Right hindlimb (tissue), 1 donor: ENCODE measurements around the gene PPA1.
"Not testable (repeated sequence)": the region's sequence is repeated elsewhere in the genome, so short reads cannot be mapped to it uniquely, and the experiment has no call there.

ENCODE experiments used
- DNase-seq: peaks from one replicate; pipeline ENCODE4 v3.0.0-alpha.2; 2018

Gene PPA1

GRCh38 chr10:70233109-70233938 is at the start of gene PPA1:
Gene PPA1 (minus strand): TSS chr10:70233429. CDS start chr10:70233327, 102 bp downstream.
- peak; percentile 99 for DNase-seq

GRCh38 chr10:70281609-70282008 is 48.4 kb upstream of the PPA1 start:
- DNase-seq: no peak

GRCh38 chr10:70280099-70280498 is 46.9 kb upstream of the PPA1 start:
- no peak for DNase-seq

- DNase-seq: no peak
These were observed 44.3 kb upstream of the PPA1 start for GRCh38 chr10:70277396-70278030.

GRCh38 chr10:70274643-70275042 is 41.4 kb upstream of the PPA1 start:
- DNase-seq: peak; percentile 43

GRCh38 chr10:70272925-70273316 is 39.7 kb upstream of the PPA1 start:
- no peak for DNase-seq

- no peak for DNase-seq
These were observed 39.0 kb upstream of the PPA1 start for GRCh38 chr10:70271996-70272924.

GRCh38 chr10:70270952-70271351 is 37.7 kb upstream of the PPA1 start:
- DNase-seq: no peak

- no peak for DNase-seq
These were observed 36.5 kb upstream of the PPA1 start for GRCh38 chr10:70269741-70270140.

GRCh38 chr10:70268376-70268775 is 35.1 kb upstream of the PPA1 start:
- DNase-seq: no peak

- no peak for DNase-seq
These were observed 34.1 kb upstream of the PPA1 start for GRCh38 chr10:70267161-70267933.

- no peak for DNase-seq
These were observed 33.5 kb upstream of the PPA1 start for GRCh38 chr10:70266701-70267100.

- DNase-seq: no peak
These were observed 32.8 kb upstream of the PPA1 start for GRCh38 chr10:70266056-70266455.

- no peak for DNase-seq
These were observed 31.9 kb upstream of the PPA1 start for GRCh38 chr10:70265032-70265689.

- DNase-seq: no peak
These were observed 27.5 kb upstream of the PPA1 start for GRCh38 chr10:70260734-70261133.

- no peak for DNase-seq
These were observed 27.0 kb upstream of the PPA1 start for GRCh38 chr10:70260259-70260658.

- DNase-seq: no peak
These were observed 25.0 kb upstream of the PPA1 start for GRCh38 chr10:70258216-70258615.

- not testable (repeated sequence) for DNase-seq
These were observed 24.6 kb upstream of the PPA1 start for GRCh38 chr10:70257816-70258215.

- no peak for DNase-seq
These were observed 23.2 kb upstream of the PPA1 start for GRCh38 chr10:70256463-70256862.

GRCh38 chr10:70255329-70256299 is 22.4 kb upstream of the PPA1 start:
- no peak for DNase-seq
